A549 (cell line): Measurements from ENCODE around the gene NAGPA.

Experiments
- HOXB13 ChIP-seq: fragments of 250-450 bp; sonication (Bioruptor Pico); IDR thresholded peaks from 2 replicates; pipeline ENCODE4 v1.5.0; 2020; ENCODE audit warnings: low read depth, mild to moderate bottlenecking, moderate library complexity
- MAFK ChIP-seq: fragments of 450-650 bp; IDR thresholded peaks from 2 replicates; pipeline ENCODE4 v1.6.1; 2014; ENCODE audit not compliant: partially characterized antibody
- MAX ChIP-seq: IDR thresholded peaks from 2 replicates; pipeline ENCODE4 v1.6.1; 2012
- MAZ ChIP-seq: fragments of 150-350 bp; IDR thresholded peaks from 2 replicates; pipeline ENCODE4 v1.6.1; 2014; ENCODE audit warnings: antibody characterized with exemption, low read depth, low read length, borderline replicate concordance
- POLR2A ChIP-seq: IDR thresholded peaks from 2 replicates; pipeline ENCODE4 v1.6.1; 2012; ENCODE audit warnings: mild to moderate bottlenecking, low read length
- RFX5 ChIP-seq: fragments of 450-650 bp; IDR thresholded peaks from 2 replicates; pipeline ENCODE4 v1.7.1; 2014; ENCODE audit warnings: antibody characterized with exemption, mild to moderate bottlenecking, moderate library complexity
- SREBF2 ChIP-seq: fragments of 450-650 bp; IDR thresholded peaks from 2 replicates; pipeline ENCODE4 v1.6.1; 2014; ENCODE audit warnings: mild to moderate bottlenecking, moderate library complexity
- TF ChIP-seq, protein P1 (sequence below): fragments of >200 bp; sonication (Bioruptor Twin); formaldehyde crosslinking; IDR thresholded peaks from 3 replicates; pipeline ENCODE4 v1.5.1; 2016

DNA sequence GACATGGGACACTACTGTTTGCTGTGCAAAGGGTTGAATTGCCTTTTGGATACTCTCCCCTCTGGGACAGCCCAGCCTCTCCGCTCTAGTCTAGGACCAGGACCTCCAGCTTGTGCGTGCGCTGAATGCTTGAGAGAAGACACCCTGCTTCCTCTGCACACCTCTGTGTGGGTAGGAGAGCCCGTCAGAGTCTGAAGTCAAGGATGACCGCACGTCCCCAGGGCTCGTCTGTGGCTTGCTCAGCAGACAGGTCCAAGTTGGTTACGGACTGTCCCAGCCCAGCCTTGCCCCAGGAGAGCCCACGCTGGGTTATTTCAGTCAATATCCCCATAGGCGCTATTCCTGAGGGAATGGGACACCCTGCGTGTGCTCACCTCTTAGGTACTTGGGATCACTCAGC is 28.3 kb upstream of the NAGPA start:
- TF ChIP-seq, protein P1, sequence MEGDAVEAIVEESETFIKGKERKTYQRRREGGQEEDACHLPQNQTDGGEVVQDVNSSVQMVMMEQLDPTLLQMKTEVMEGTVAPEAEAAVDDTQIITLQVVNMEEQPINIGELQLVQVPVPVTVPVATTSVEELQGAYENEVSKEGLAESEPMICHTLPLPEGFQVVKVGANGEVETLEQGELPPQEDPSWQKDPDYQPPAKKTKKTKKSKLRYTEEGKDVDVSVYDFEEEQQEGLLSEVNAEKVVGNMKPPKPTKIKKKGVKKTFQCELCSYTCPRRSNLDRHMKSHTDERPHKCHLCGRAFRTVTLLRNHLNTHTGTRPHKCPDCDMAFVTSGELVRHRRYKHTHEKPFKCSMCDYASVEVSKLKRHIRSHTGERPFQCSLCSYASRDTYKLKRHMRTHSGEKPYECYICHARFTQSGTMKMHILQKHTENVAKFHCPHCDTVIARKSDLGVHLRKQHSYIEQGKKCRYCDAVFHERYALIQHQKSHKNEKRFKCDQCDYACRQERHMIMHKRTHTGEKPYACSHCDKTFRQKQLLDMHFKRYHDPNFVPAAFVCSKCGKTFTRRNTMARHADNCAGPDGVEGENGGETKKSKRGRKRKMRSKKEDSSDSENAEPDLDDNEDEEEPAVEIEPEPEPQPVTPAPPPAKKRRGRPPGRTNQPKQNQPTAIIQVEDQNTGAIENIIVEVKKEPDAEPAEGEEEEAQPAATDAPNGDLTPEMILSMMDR: no peak
- TF ChIP-seq MAZ: no peak
- no peak for TF ChIP-seq MAFK
- no peak for TF ChIP-seq MAX
- TF ChIP-seq SREBF2: no peak
- TF ChIP-seq HOXB13 (CRISPR knock-in tag): no peak
- no peak for TF ChIP-seq RFX5
- no peak for TF ChIP-seq POLR2A
